ENCODE measurements around the gene WDR26.

The WDR26 gene

DNA sequence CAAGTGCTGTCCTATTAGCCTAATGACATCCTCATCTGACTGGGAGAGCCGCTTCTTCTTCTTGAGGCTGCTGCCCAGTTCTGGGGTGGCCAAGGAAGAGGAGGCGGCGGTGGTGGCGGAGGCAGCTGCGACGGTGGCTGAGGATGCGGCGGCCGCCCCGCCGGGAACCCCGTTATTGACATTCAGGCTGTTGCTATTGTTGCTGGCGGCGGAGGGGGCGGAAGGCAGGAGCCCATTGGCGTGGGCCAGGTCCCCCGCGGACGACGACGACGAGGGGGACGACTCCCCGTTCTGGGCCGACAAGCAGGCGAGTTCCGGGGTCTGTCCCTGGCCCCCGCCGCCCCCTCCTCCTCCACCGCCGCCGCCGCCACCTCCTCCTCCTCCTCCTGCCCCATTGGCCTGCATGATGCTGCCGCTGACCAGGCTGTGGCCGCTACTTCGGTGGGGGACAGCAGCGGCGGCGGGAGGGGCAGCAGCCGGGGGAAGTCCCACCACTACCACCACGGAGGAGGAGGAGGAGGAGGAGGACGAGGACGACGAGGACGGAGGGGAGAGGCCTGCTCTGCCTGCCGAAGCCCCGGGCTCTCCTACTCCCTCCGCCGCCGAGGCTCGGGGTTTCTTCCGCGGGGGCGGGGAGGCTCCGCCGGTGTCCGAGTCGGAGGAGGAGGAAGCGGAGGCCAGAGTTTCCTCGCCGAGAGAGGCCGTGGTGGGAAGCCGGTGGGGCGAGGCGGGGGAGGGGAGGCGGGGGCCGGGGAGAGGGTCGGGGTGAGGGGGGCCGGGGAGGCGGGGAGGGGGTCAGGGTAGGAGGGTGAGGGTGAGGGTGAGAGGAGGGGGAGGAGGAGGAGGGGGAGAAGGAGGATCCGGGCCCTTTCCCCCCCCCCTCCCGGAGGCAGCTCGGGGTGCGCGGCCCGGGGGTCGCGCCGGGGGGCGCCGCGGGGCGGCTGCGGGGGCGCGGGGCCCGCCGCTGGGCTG is 610 bp downstream of the WDR26 start:
- peak overlapping the region; percentile 72 for H3K4me3 ChIP-seq (ENCODE audit: low read length)
- DNase-seq (ENCODE audit: low read depth): peak; percentile 11
- TF ChIP-seq, protein P1, sequence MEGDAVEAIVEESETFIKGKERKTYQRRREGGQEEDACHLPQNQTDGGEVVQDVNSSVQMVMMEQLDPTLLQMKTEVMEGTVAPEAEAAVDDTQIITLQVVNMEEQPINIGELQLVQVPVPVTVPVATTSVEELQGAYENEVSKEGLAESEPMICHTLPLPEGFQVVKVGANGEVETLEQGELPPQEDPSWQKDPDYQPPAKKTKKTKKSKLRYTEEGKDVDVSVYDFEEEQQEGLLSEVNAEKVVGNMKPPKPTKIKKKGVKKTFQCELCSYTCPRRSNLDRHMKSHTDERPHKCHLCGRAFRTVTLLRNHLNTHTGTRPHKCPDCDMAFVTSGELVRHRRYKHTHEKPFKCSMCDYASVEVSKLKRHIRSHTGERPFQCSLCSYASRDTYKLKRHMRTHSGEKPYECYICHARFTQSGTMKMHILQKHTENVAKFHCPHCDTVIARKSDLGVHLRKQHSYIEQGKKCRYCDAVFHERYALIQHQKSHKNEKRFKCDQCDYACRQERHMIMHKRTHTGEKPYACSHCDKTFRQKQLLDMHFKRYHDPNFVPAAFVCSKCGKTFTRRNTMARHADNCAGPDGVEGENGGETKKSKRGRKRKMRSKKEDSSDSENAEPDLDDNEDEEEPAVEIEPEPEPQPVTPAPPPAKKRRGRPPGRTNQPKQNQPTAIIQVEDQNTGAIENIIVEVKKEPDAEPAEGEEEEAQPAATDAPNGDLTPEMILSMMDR (IDR thresholded peaks at IDR 0.05; ENCODE audit: insufficient read depth, low read depth, low read length, missing control alignments): no peak

DNA sequence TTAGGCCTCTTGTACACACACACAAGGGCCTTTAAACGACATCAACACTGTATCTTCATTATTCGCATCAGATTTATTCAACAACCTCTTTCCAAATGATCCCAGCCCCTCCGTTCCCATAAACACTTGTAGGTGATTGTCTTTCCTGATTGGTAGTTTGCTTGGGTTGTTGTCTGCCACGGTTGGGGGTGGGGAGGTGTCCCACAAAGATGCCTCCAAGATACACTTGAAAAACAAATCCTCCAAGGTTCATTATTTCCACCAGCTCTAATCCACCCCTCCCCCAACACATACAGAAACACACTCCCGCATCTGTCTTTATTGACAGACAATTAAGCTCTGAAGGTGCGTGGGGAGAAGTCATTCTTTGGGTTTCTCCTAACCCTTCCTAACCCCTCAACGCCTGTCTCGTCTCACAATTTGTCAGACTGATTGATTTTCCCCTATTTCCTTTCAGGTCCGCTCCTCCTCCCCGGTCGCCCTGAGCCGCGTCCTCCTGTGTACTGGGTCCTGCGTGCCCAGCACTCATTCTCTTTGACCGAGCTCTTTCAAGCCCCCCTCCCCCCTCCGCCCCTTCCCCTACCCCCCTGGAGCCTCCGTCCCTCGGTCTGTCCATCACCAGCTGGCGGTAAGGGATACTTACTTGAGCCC is 1.4 kb downstream of the WDR26 start:
- TF ChIP-seq, protein P1 (IDR thresholded peaks at IDR 0.05; ENCODE audit: insufficient read depth, low read depth, low read length, missing control alignments): no peak
- DNase-seq (ENCODE audit: low read depth): peak; percentile 26
- H3K4me3 ChIP-seq (ENCODE audit: low read length): peak overlapping the region; percentile 72

DNA sequence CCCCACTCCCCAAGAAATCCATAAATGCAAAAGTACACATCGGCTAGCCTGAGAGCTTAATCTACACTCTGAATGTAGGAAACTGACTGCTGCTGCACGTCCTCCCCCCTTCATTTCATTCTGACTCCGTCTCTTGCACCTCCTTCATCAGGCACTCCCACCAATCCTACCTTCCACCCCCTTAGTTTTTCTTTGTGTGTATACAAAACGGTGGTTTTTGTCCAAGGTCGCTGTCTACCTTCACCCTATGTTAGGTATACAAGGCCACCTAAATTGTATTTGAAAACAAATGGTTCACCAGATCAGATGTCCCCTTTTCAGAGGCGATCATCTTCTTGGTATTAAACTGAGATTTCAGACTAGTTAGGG is 1.9 kb downstream of the WDR26 start:
- TF ChIP-seq, protein P1 (IDR thresholded peaks at IDR 0.05; ENCODE audit: insufficient read depth, low read depth, low read length, missing control alignments): no peak
- H3K4me3 ChIP-seq (ENCODE audit: low read length): peak overlapping the region; percentile 72

DNA sequence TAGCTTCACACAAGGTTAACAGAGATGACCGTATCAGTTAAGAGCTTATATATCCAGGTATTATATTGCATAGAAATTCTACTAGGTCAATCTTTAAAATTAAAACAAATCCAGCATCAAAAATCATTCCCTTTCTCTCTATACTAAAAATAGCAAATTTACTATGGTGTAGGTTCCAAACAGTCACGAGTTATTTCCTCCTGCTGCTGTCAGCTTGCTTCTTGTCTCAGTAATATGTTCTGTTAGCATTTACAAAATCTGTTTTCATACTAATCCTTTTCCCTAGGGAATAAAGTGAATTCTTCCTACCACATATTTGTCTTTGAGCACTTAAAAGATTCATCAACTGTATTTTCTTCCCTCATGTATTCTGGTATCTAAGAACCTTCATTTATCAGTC is 2.5 kb downstream of the WDR26 start:
- no peak for DNase-seq (ENCODE audit: low read depth)
- TF ChIP-seq, protein P1 (IDR thresholded peaks at IDR 0.05; ENCODE audit: insufficient read depth, low read depth, low read length, missing control alignments): no peak
- H3K4me3 ChIP-seq (ENCODE audit: low read length): peak overlapping the region; percentile 72

More for the DNA sequence above, 1.9 kb downstream of the WDR26 start:
- DNase-seq (ENCODE audit: low read depth): peak; percentile 24

DNA sequence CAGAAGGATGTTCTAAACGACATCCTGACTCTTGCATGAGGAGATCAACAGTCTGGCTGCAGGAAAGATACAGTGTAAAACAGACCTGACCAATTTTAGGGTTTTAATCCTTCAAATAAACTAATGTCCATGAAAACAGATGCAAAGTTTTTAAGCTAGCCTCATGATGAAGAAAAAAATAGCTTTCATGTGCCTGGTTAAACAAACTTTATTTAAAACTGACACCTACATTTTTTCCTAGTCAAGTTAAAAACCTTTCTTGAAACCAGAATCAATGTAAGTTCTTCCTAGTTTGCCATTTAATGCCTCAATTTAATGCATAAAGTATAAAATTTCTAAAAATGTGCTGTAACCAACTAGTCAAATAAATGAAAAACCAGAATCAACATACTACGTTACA is 2.9 kb downstream of the WDR26 start:
- H3K4me3 ChIP-seq (ENCODE audit: low read length): peak overlapping the region; percentile 72
- TF ChIP-seq, protein P1 (IDR thresholded peaks at IDR 0.05; ENCODE audit: insufficient read depth, low read depth, low read length, missing control alignments): no peak
- DNase-seq (ENCODE audit: low read depth): no peak

DNA sequence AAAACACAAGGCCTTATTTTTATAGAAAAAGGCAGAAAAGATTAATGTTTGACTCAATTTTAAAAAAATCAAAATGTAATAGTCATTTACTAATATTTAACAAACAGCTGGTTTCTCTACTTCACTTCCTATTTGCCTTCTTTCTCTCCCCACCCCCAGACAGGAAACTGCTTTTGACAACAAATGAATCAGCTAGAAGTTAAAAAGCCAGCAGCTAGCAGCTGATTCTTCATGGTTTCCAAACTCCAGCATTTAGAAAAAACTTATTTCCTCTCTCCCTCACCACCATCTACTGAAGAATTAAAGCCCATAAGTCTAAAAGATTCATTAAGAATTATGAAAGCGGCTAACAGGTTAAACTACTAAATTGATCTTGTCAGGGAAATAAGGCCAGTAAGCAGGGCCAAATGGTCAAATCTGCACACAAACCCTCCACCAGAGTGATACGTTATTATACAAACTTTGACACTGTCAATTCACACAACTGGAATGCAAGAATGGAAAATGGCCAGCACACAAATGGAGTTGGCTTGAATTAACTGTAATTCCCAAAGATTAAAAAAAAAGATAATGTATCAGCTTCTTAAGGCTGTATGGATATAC is 4.0 kb downstream of the WDR26 start:
- TF ChIP-seq, protein P1 (IDR thresholded peaks at IDR 0.05; ENCODE audit: insufficient read depth, low read depth, low read length, missing control alignments): no peak
- peak; percentile 70 for DNase-seq (ENCODE audit: low read depth)
- peak overlapping the region; percentile 12 for H3K4me3 ChIP-seq (ENCODE audit: low read length)
